Measurements from ENCODE around the gene EFNB2. TPM values are rescaled to one million over a fixed set of nuclear protein-coding genes. Genes with fewer than 3 reads are reported as not detected.

The EFNB2 gene
- total and polyA plus RNA-seq, 2 of the 13 experiments (the other 11 are each of a cell fraction or from before 2014, with no cell fraction given), result 0.11 to 0.20 TPM

DNA sequence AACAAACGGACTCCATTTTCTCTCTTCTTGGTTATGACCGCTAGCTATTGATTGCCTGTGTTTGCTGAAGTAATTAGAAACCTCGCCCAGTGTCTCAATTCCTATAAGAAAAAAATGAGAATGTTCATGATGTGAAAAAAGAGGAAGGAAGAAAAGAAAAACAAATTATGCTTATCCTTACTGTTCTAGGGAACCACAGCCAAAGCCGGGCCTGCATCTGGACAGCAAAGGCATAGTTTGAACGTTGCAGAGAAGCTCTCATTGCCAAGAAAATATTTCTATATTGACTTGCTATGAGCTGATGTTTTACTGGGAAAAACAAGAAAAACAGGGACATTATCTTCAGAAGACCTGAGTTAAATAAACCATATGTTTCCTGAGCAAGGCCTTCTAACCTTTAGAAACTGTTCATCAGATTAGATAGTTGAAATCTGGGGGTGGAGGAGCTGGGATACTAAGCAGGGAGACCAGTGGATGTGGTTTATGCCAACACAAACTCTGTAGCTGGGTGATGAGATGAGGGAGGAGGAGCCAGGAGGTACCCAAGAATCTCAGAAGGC lies 55.0 kb downstream of the EFNB2 start (continued):
- TF ChIP-seq ZNF780A (CRISPR knock-in tag; IDR thresholded peaks at IDR 0.05) (no peak), EP300 (IDR thresholded peaks at IDR 0.05; ENCODE audit: low read depth in 2 of 2, low read length in 2 of 2) (no peak), EP300 (CRISPR knock-in tag; IDR thresholded peaks at IDR 0.05; ENCODE audit: borderline replicate concordance) (no peak)

DNA sequence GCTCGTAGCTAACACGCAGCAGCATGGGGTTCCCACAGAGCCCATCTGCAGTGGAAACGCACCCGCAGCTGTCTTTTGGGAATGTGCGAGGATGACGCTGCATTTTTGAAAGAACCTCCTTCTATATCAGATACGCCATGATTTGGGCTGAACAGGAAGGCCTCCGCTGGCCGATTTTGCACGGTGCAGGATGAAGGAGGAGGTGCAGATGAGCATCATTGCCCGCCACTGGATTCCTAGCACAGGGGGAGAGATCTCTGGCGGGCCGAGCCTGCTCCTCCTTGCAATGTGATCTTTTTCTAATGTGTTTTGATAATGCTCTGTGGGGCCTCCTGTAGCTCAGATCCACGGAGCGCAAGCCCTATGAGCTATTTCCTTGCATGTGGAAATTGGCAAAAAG lies 55.5 kb downstream of the EFNB2 start:
- TF ChIP-seq ZNF577 (CRISPR knock-in tag; IDR thresholded peaks at IDR 0.05; ENCODE audit: borderline replicate concordance, low read depth) (no peak), NFE2L2 (IDR thresholded peaks at IDR 0.05; ENCODE audit: low read length) (0 out of 2 replicates have a peak, but pooled peaks have one; percentile 14)
- Histone ChIP-seq H3K9ac (ENCODE audit: insufficient read depth, low read depth, low read length) (no peak overlapping the region), H3K36me3 (replicated peaks in 1 of 2; ENCODE audit: control insufficient read depth in 1 of 2, insufficient read depth in 2 of 2, low read length in 2 of 2) (no peaks in the 10 kb centered on the region), H3K4me2 (ENCODE audit: low read depth, low read length) (no peak overlapping the region), H3K27ac (ENCODE audit: extremely low read length, insufficient read depth, low read length) (no peak overlapping the region), H3K27me3 (ENCODE audit: control insufficient read depth in 1 of 2, insufficient read depth in 2 of 2, low read length in 2 of 2) (peaks cover 0 to 21% of the 10 kb centered on the region in 2 experiments; a peak in 1 of 5 replicates), H3K79me2 (ENCODE audit: insufficient read depth, low read length) (no peaks in the 10 kb centered on the region), H2AFZ (ENCODE audit: low read length) (no peak overlapping the region), H3K4me1 (ENCODE audit: insufficient read depth, low read length) (no peaks in the 10 kb centered on the region), H3K4me3 (replicated peaks in 1 of 3; ENCODE audit: insufficient read depth in 1 of 3, low read depth in 2 of 3, low read length in 3 of 3) (no peak overlapping the region), H3K9me3 (ENCODE audit: low read length) (no peaks in the 10 kb centered on the region), H4K20me1 (ENCODE audit: insufficient read depth, low read length) (no peaks in the 10 kb centered on the region)
- whole genome bisulfite sequencing (ENCODE audit: low lambda C conversion rate), result 46% methylated on average over 13 of the region's 15 CpGs
- FAIRE-seq, result no peak
- POLR2A ChIA-PET, result no interaction called here
- CTCF ChIA-PET (ENCODE audit: low intra/inter-chr PET ratio, low total read pairs), result no interaction called here
- BruUV-seq (replicated peaks), result no TSS peak
- in situ Hi-C loops (cut with HindIII; ENCODE audit: extremely low pct_ligation_motif_present, low pct_unique_long_range_greater_than_20kb), result no loop called here
- ATAC-seq, result no peak
- no peak for DNase-seq (ENCODE audit: low spot score)
- intact Hi-C loops (cut with micrococcal nuclease; ENCODE audit: unreplicated experiment), result no loop called here

GRCh38 chr13:106478116-106478515 lies 57.3 kb downstream of the EFNB2 start:
- H3K27me3 ChIP-seq (ENCODE audit: control insufficient read depth in 1 of 2, insufficient read depth in 2 of 2, low read length in 2 of 2), result peaks cover 0 to 14% of the 10 kb centered on the region in 2 experiments; a peak in 2 of 5 replicates
- H2AFZ ChIP-seq (ENCODE audit: low read length), result no peak overlapping the region
- no peaks in the 10 kb centered on the region for H3K79me2 ChIP-seq (ENCODE audit: insufficient read depth, low read length)
- H3K4me1 ChIP-seq (ENCODE audit: insufficient read depth, low read length), result no peaks in the 10 kb centered on the region
- no peaks in the 10 kb centered on the region for H3K9me3 ChIP-seq (ENCODE audit: low read length)
- H3K36me3 ChIP-seq (replicated peaks in 1 of 2; ENCODE audit: control insufficient read depth in 1 of 2, insufficient read depth in 2 of 2, low read length in 2 of 2), result no peaks in the 10 kb centered on the region
- H4K20me1 ChIP-seq (ENCODE audit: insufficient read depth, low read length), result no peaks in the 10 kb centered on the region
- no peak overlapping the region for H3K4me3 ChIP-seq (replicated peaks in 1 of 3; ENCODE audit: insufficient read depth in 1 of 3, low read depth in 2 of 3, low read length in 3 of 3)
- TF ChIP-seq RBAK (CRISPR knock-in tag; IDR thresholded peaks at IDR 0.05), result no peak
- no peak for TF ChIP-seq RXRB (CRISPR knock-in tag; IDR thresholded peaks at IDR 0.05; ENCODE audit: borderline replicate concordance)
- no peak for TF ChIP-seq NR2F6 (IDR thresholded peaks at IDR 0.05)
- no peak for TF ChIP-seq NR2F6 (CRISPR knock-in tag; IDR thresholded peaks at IDR 0.05)
- TF ChIP-seq KLF15 (CRISPR knock-in tag; IDR thresholded peaks at IDR 0.05; ENCODE audit: borderline replicate concordance), result no peak
- TF ChIP-seq ZNF343 (CRISPR knock-in tag; IDR thresholded peaks at IDR 0.05), result no peak
- H3K9ac ChIP-seq (ENCODE audit: insufficient read depth, low read depth, low read length), result no peak overlapping the region
- no peak overlapping the region for H3K4me2 ChIP-seq (ENCODE audit: low read depth, low read length)
- H3K27ac ChIP-seq (ENCODE audit: extremely low read length, insufficient read depth, low read length), result no peak overlapping the region
- 10% methylated on average over 4 of the region's 7 CpGs for WGBS (ENCODE audit: low lambda C conversion rate)
- ATAC-seq (no peak), DNase-seq (ENCODE audit: low spot score) (no peak), FAIRE-seq (no peak)
- POLR2A ChIA-PET, result no interaction called here
- intact Hi-C loops (cut with micrococcal nuclease; ENCODE audit: unreplicated experiment), result no loop called here
- BruUV-seq (replicated peaks), result no TSS peak
- CTCF ChIA-PET (ENCODE audit: low intra/inter-chr PET ratio, low total read pairs), result no interaction called here
- in situ Hi-C loops (cut with HindIII; ENCODE audit: extremely low pct_ligation_motif_present, low pct_unique_long_range_greater_than_20kb), result no loop called here
